ENCODE results near the gene PLRG1.

The PLRG1 gene

GRCh38 chr4:154590329-154591006 lies 40.3 kb upstream of the PLRG1 start, which contains the start of gene FGA:
FGA (minus strand) TSS chr4:154590742; CDS start chr4:154590687, 55 bp downstream.
- TF ChIP-seq CTCF (IDR thresholded peaks at IDR 0.05; ENCODE audit: borderline replicate concordance, control extremely low read depth, extremely low read depth, insufficient read depth, missing control alignments): no peak
- no peak for DNase-seq (ENCODE audit: low spot score)
- in situ Hi-C loops (cut with MboI; ENCODE audit: low sequenced_read_pairs, unreplicated experiment): no loop called here

GRCh38 chr4:154589296-154590197 lies 39.3 kb upstream of the PLRG1 start:
- in situ Hi-C loops (cut with MboI; ENCODE audit: low sequenced_read_pairs, unreplicated experiment): no loop called here
- no peak for DNase-seq (ENCODE audit: low spot score)
- no peak for TF ChIP-seq CTCF (IDR thresholded peaks at IDR 0.05; ENCODE audit: borderline replicate concordance, control extremely low read depth, extremely low read depth, insufficient read depth, missing control alignments)

- no peak for TF ChIP-seq CTCF (IDR thresholded peaks at IDR 0.05; ENCODE audit: borderline replicate concordance, control extremely low read depth, extremely low read depth, insufficient read depth, missing control alignments)
- no peak for DNase-seq (ENCODE audit: low spot score)
- in situ Hi-C loops (cut with MboI; ENCODE audit: low sequenced_read_pairs, unreplicated experiment): no loop called here
Measured at GRCh38 chr4:154588198-154588597, 38.0 kb upstream of the PLRG1 start.

GRCh38 chr4:154586296-154587033 lies 36.3 kb upstream of the PLRG1 start:
- DNase-seq (ENCODE audit: low spot score): no peak
- in situ Hi-C loops (cut with MboI; ENCODE audit: low sequenced_read_pairs, unreplicated experiment): no loop called here
- no peak for TF ChIP-seq CTCF (IDR thresholded peaks at IDR 0.05; ENCODE audit: borderline replicate concordance, control extremely low read depth, extremely low read depth, insufficient read depth, missing control alignments)

- TF ChIP-seq CTCF (IDR thresholded peaks at IDR 0.05; ENCODE audit: borderline replicate concordance, control extremely low read depth, extremely low read depth, insufficient read depth, missing control alignments): no peak
- DNase-seq (ENCODE audit: low spot score): no peak
- in situ Hi-C loops (cut with MboI; ENCODE audit: low sequenced_read_pairs, unreplicated experiment): no loop called here
Measured at GRCh38 chr4:154585369-154586018, 35.3 kb upstream of the PLRG1 start.

GRCh38 chr4:154584259-154584658 lies 34.1 kb upstream of the PLRG1 start:
- TF ChIP-seq CTCF (IDR thresholded peaks at IDR 0.05; ENCODE audit: borderline replicate concordance, control extremely low read depth, extremely low read depth, insufficient read depth, missing control alignments): no peak
- in situ Hi-C loops (cut with MboI; ENCODE audit: low sequenced_read_pairs, unreplicated experiment): no loop called here

More at GRCh38 chr4:154584259-154584658, 34.1 kb upstream of the PLRG1 start:
- no peak for DNase-seq (ENCODE audit: low spot score)

Data from GM13976 (cell line).